Adrenal gland (tissue), 19 donors: ENCODE data around the gene TUBA3D. TPM values are rescaled to one million over a fixed set of nuclear protein-coding genes. Genes with fewer than 3 reads are reported as not detected.
"Not testable (repeated sequence)": the region's sequence is repeated elsewhere in the genome, so short reads cannot be mapped to it uniquely, and the experiment has no call there.

Experiments
- DNase-seq, 7 donors: peaks; one replicate each; pipeline ENCODE4 v3.0.0-alpha.2; 2019 to 2020
- H3K27ac ChIP-seq, 5 donors: fragments of 200-600 bp; sonication (generic) in 4 of 5; 1 replicate in 3 of 5; 2 replicates in 2 of 5; pipeline versions ENCODE4 v1.5.1 to v1.8.0; 2016 to 2020; ENCODE audit warnings: mild to moderate bottlenecking in 1 of 5
- H3K27me3 ChIP-seq: fragments of 200-600 bp; 2 replicates; pipeline ENCODE4 v1.8.0; 2021
- H3K36me3 ChIP-seq, 2 donors: fragments of 200-600 bp; replicated peaks in 1 of 2; 1 replicate in 1 of 2; 2 replicates in 1 of 2; pipeline versions ENCODE4 v1.5.1 to v1.8.0; 2018 to 2022
- H3K4me1 ChIP-seq, 2 donors: fragments of 200-600 bp; replicated peaks in 1 of 2; 1 replicate in 1 of 2; 2 replicates in 1 of 2; pipeline versions ENCODE4 v1.5.1 to v1.8.0; 2018 to 2021
- H3K4me3 ChIP-seq, 4 donors: fragments of 200-600 bp; sonication (generic) in 3 of 4; one replicate each; pipeline ENCODE4 v1.5.1; 2016 to 2018
- H3K9me3 ChIP-seq, 3 donors: fragments of 200-600 bp; sonication (generic) in 1 of 3; replicated peaks in 1 of 3; 1 replicate in 2 of 3; 2 replicates in 1 of 3; pipeline versions ENCODE4 v1.5.1 to v1.8.0; 2016 to 2021
- CTCF ChIP-seq, 6 experiments: fragments of 450-650 bp in 4 of 6; fragments of 200-600 bp in 2 of 6; sonication (generic) in 1 of 6; IDR thresholded peaks; 1 replicate in 5 of 6; 2 replicates in 1 of 6; pipeline versions ENCODE4 v1.5.1 to v1.8.0; 2016 to 2021; ENCODE audit warnings: antibody characterized with exemption in 6 of 6, mild to moderate bottlenecking in 2 of 6, moderate library complexity in 1 of 6
- POLR2A ChIP-seq, 2 donors: fragments of 450-650 bp; IDR thresholded peaks; one replicate each; pipeline ENCODE4 v1.6.1; 2017; ENCODE audit warnings: antibody characterized with exemption in 2 of 2, mild to moderate bottlenecking in 2 of 2, moderate library complexity in 1 of 2
- WGBS, 4 donors: extraction: QIAGEN DNeasy Blood & Tissue Kit in 2 of 4; methylation state at CpG; one replicate each; pipeline versions ENCODE4 v1.1.5 to v1.1.7; 2013 to 2017; 5-methylcytosine and 5-hydroxymethylcytosine counted together
- intact Hi-C, 2 donors: fragments of 100-400 bp; cut with DNase I; formaldehyde crosslinking; loops; one replicate each; pipeline versions ENCODE4 v1.14.1 to v1.15.0; 2022 to 2023
- long read RNA-seq, 10 donors: library from polyadenylated mRNA in 3 of 10; unstranded in 2 of 10; stranded (forward) in 1 of 10; transcript quantifications; one replicate each; pipeline ENCODE4 v2.0.0 and lab custom pipeline, GENCODE V29; 2021 to 2026
- polyA plus RNA-seq, 3 donors: library from polyadenylated mRNA; stranded (reverse); fragments of 200-250 nt in 2 of 3; fragments of 350-450 nt in 1 of 3; fragmentation: Illumina TruSeq in 1 of 3; extraction: RNeasy Lipid Tissue Mini Kit (QIAGEN cat#74804) in 1 of 3; gene quantifications; one replicate each; pipeline ENCODE4 v1.2.3, GENCODE V29; 2013 to 2014
- total RNA-seq, 9 donors: library from RNA; depleted of rRNA in 4 of 9; stranded (reverse); fragments of >200 nt in 4 of 9; fragments of 120-200 nt in 1 of 9; fragmentation: NEBNext Ultra II Directional in 1 of 9; extraction: Animal tissue kit (Norgen Biotek cat#: 25700) in 1 of 9; gene quantifications; one replicate each; pipeline versions ENCODE4 v1.1.0 to v1.2.4, GENCODE V29; 2013 to 2023
- donor health status: healthy with polysubstance abuse.
- donor health status: Bipolar disorder and iron deficiency.
- donor health status: DM: yes; HTN: yes; CAD: no.
- donor health status: DM: no; HTN: no; CAD: no.
- donor health status: DM: no; HTN: no; CAD: no.
- donor health status: DM: yes; HTN: yes; CAD: no.

The TUBA3D gene
- not detected for total RNA-seq
- under 1 TPM in 1 of 3 donors, not detected in 2; 0.10 TPM for polyA plus RNA-seq
- long read RNA-seq, donor 1 = 0 reads
- long read RNA-seq, donor 2 = 0 reads
- long read RNA-seq, donor 3 = 0 reads
- long read RNA-seq, donor 4 = 0 reads
- long read RNA-seq, donor 5 = 0 reads
- long read RNA-seq, donor 6 = 0 reads
- long read RNA-seq, donor 7 = 0 reads
- long read RNA-seq, donor 8 = 0 reads
- long read RNA-seq, donor 9, partial matches to known transcripts = 17 of 124 reads
- long read RNA-seq, donor 9, other reads (novel, unspliced or antisense) = 107 of 124 reads
- long read RNA-seq, donor 10, partial matches to known transcripts = 22 of 113 reads
- long read RNA-seq, donor 10, other reads (novel, unspliced or antisense) = 91 of 113 reads

- intact Hi-C loops = no loop called here
- TF ChIP-seq CTCF (IDR thresholded peaks at IDR 0.05) (no peak), POLR2A (IDR thresholded peaks at IDR 0.05) (no peak)
- Histone ChIP-seq H3K27me3 (no peaks in the 10 kb centered on the region), H3K4me1 (no peaks in the 10 kb centered on the region), H3K9me3 (no peaks in the 10 kb centered on the region), H3K4me3 (no peak within 1 kb of the TSS), H3K27ac (no peak within 1 kb of the TSS), H3K36me3 (no peaks in the 10 kb centered on the region)
- DNase-seq = no peak
- WGBS, 4 donors = 93 to 96% (median 95%) methylated on average over 8 to 27 of the region's 27 CpGs
Measured at GRCh38 chr2:131475831-131476230, at the start of gene TUBA3D. TSS of gene TUBA3D (plus strand) at chr2:131476119. CDS start at chr2:131476200, 81 bp downstream.

- peaks cover 4% of the 10 kb centered on the region for H3K27me3 ChIP-seq
- TF ChIP-seq CTCF (IDR thresholded peaks at IDR 0.05) (no peak), POLR2A (IDR thresholded peaks at IDR 0.05) (no peak)
Measured at GRCh38 chr2:131426727-131427126, 49.2 kb upstream of the TUBA3D start.

GRCh38 chr2:131431336-131431735, 44.6 kb upstream of the TUBA3D start:
- 51 to 69% (median 53%) methylated on average over 6 of the region's 6 CpGs for WGBS, 4 donors
- no peak overlapping the region for H3K27ac ChIP-seq
- H3K9me3 ChIP-seq = no peaks in the 10 kb centered on the region
- peaks cover 4% of the 10 kb centered on the region for H3K27me3 ChIP-seq
- no peaks in the 10 kb centered on the region for H3K4me1 ChIP-seq
- H3K4me3 ChIP-seq = no peak overlapping the region
- TF ChIP-seq POLR2A (IDR thresholded peaks at IDR 0.05) = no peak
- no peak for TF ChIP-seq CTCF (IDR thresholded peaks at IDR 0.05)
- intact Hi-C loops = no loop called here
- DNase-seq = no peak
- H3K36me3 ChIP-seq = no peaks in the 10 kb centered on the region

More at GRCh38 chr2:131426727-131427126, 49.2 kb upstream of the TUBA3D start:
- H3K27ac ChIP-seq = no peak overlapping the region
- no peak overlapping the region for H3K4me3 ChIP-seq
- H3K9me3 ChIP-seq = no peaks in the 10 kb centered on the region
- WGBS, 4 donors = 64 to 75% (median 69%) methylated on average over 5 of the region's 5 CpGs
- DNase-seq = no peak
- H3K4me1 ChIP-seq = no peaks in the 10 kb centered on the region
- no peaks in the 10 kb centered on the region for H3K36me3 ChIP-seq
- intact Hi-C loops = no loop called here

GRCh38 chr2:131440742-131441468, 35.0 kb upstream of the TUBA3D start:
- intact Hi-C loops, H3K27ac ChIP-seq, H3K9me3 ChIP-seq, H3K36me3 ChIP-seq, H3K27me3 ChIP-seq, H3K4me3 ChIP-seq, H3K4me1 ChIP-seq: not testable (repeated sequence)
- DNase-seq = peak in 4 of 7 donors; percentile 14 to 40 (median 31)
- WGBS, 4 donors = 43 to 59% (median 53%) methylated on average over 7 of the region's 7 CpGs

- H3K27me3 ChIP-seq, H3K27ac ChIP-seq, H3K4me3 ChIP-seq, H3K4me1 ChIP-seq, intact Hi-C loops, H3K9me3 ChIP-seq, H3K36me3 ChIP-seq, DNase-seq: not testable (repeated sequence)
- WGBS, 4 donors = 89 to 97% (median 92%) methylated on average over 38 to 86 of the region's 90 CpGs
Measured at GRCh38 chr2:131444736-131445514, 31.0 kb upstream of the TUBA3D start.

- intact Hi-C loops, H3K27me3 ChIP-seq, H3K4me1 ChIP-seq, H3K9me3 ChIP-seq, DNase-seq, H3K4me3 ChIP-seq, H3K36me3 ChIP-seq, H3K27ac ChIP-seq: not testable (repeated sequence)
- whole genome bisulfite sequencing, 4 donors = 92 to 98% (median 97%) methylated on average over 10 to 21 of the region's 21 CpGs; no CpG with 5 or more reads in 1 of the 4 donors
Measured at GRCh38 chr2:131445515-131445797, 30.5 kb upstream of the TUBA3D start.
